ENCODE results near the gene TGFB1.
"Not testable (repeated sequence)": the region's sequence is repeated elsewhere in the genome, so short reads cannot be mapped to it uniquely, and the experiment has no call there.

The TGFB1 gene

GRCh38 chr19:41353466-41354342, at the start of gene TGFB1:
Gene TGFB1 (minus strand): TSS chr19:41353922. CDS start chr19:41353044, 878 bp downstream.
- peak; percentile 90 for DNase-seq (ENCODE audit: low spot score)

- no peak for DNase-seq (ENCODE audit: low spot score)
Observed at GRCh38 chr19:41402010-41402409, 48.3 kb upstream of the TGFB1 start.

- DNase-seq (ENCODE audit: low spot score): no peak
Observed at GRCh38 chr19:41401483-41401882, 47.8 kb upstream of the TGFB1 start.

- DNase-seq (ENCODE audit: low spot score): no peak
Observed at GRCh38 chr19:41399525-41399924, 45.8 kb upstream of the TGFB1 start.

GRCh38 chr19:41399091-41399490, 45.4 kb upstream of the TGFB1 start:
- no peak for DNase-seq (ENCODE audit: low spot score)

- DNase-seq (ENCODE audit: low spot score): no peak
Observed at GRCh38 chr19:41398598-41398997, 44.9 kb upstream of the TGFB1 start.

GRCh38 chr19:41398050-41398418, 44.3 kb upstream of the TGFB1 start:
- no peak for DNase-seq (ENCODE audit: low spot score)

GRCh38 chr19:41397086-41398049, 43.6 kb upstream of the TGFB1 start, which contains the start of the genes BCKDHA and EXOSC5:
Gene BCKDHA (plus strand): TSS chr19:41397818. CDS start chr19:41397828, 10 bp downstream.
Gene EXOSC5 (minus strand): TSS chr19:41397359. CDS start chr19:41397328, 31 bp downstream.
- peak; percentile 100 for DNase-seq (ENCODE audit: low spot score)

- DNase-seq (ENCODE audit: low spot score): no peak
Observed at GRCh38 chr19:41395355-41395754, 41.6 kb upstream of the TGFB1 start.

- DNase-seq (ENCODE audit: low spot score): no peak
Observed at GRCh38 chr19:41392775-41393174, 39.1 kb upstream of the TGFB1 start.

GRCh38 chr19:41391618-41392017, 37.9 kb upstream of the TGFB1 start:
- DNase-seq (ENCODE audit: low spot score): no peak

- DNase-seq (ENCODE audit: low spot score): no peak
Observed at GRCh38 chr19:41386442-41386841, 32.7 kb upstream of the TGFB1 start.

- peak; percentile 60 for DNase-seq (ENCODE audit: low spot score)
Observed at GRCh38 chr19:41384351-41384750, 30.6 kb upstream of the TGFB1 start.

GRCh38 chr19:41381536-41381935, 27.8 kb upstream of the TGFB1 start:
- DNase-seq (ENCODE audit: low spot score): not testable (repeated sequence)

GRCh38 chr19:41377977-41378709, 24.4 kb upstream of the TGFB1 start:
- DNase-seq (ENCODE audit: low spot score): no peak

- DNase-seq (ENCODE audit: low spot score): no peak
Observed at GRCh38 chr19:41376998-41377365, 23.3 kb upstream of the TGFB1 start.

- no peak for DNase-seq (ENCODE audit: low spot score)
Observed at GRCh38 chr19:41376241-41376997, 22.7 kb upstream of the TGFB1 start, which contains the start of gene TMEM91. Gene TMEM91 (plus strand): TSS chr19:41376533. CDS start chr19:41378310, 1,777 bp downstream.

- no peak for DNase-seq (ENCODE audit: low spot score)
Observed at GRCh38 chr19:41373993-41374392, 20.3 kb upstream of the TGFB1 start.

- DNase-seq (ENCODE audit: low spot score): no peak
Observed at GRCh38 chr19:41372501-41372900, 18.8 kb upstream of the TGFB1 start.

GRCh38 chr19:41371541-41371940, 17.8 kb upstream of the TGFB1 start:
- no peak for DNase-seq (ENCODE audit: low spot score)

GRCh38 chr19:41371119-41371518, 17.4 kb upstream of the TGFB1 start:
- DNase-seq (ENCODE audit: low spot score): not testable (repeated sequence)
